SH-SY5Y (cell line): ENCODE data around the gene TMEM30B.

ENCODE experiments used
- GATA2 ChIP-seq: IDR thresholded peaks from 2 replicates; pipeline ENCODE4 v1.6.1; 2011; ENCODE audit warnings: mild to moderate bottlenecking, low read depth, low read length
- GATA3 ChIP-seq: IDR thresholded peaks from 2 replicates; pipeline ENCODE4 v1.6.1; 2011; ENCODE audit warnings: low read depth, mild to moderate bottlenecking, low read length, moderate library complexity

DNA sequence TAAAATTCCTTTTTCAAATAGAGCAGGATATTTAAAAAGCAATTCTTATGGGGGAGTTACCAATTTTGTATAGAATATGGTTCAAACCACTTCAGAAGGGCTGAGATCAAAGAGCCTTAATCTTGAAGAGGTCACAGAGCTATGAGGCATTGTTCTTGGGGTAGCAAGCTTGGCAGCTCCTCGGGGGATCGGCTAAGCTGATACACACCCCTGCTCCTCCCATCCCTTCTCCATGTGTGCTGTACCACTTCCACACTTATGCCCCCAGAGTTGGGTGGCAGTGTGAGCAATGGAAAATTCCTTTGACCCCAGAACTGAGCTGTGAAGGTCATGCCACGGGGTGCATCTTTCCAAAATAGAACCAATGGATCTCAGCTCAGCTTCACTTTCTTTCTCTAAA is 15.0 kb upstream of the TMEM30B start:
- no peak for TF ChIP-seq GATA3
- no peak for TF ChIP-seq GATA2
